ENCODE data around the gene MKLN1. TPM values are rescaled to one million over a fixed set of nuclear protein-coding genes. Genes with fewer than 3 reads are reported as not detected.
"Not testable (repeated sequence)": the region's sequence is repeated elsewhere in the genome, so short reads cannot be mapped to it uniquely, and the experiment has no call there.

The MKLN1 gene
- total RNA-seq (2014; rRNA removed; shearing (Covaris generic)) = 19.0 and 30.0 TPM in 2 replicates
- polyA plus RNA-seq (2015; cell fraction: cytosol; rRNA removed) = 19.0 and 21.0 TPM in 2 replicates
- polyA plus RNA-seq (2015; cell fraction: nucleus; rRNA removed) = 40.8 and 44.4 TPM in 2 replicates

DNA sequence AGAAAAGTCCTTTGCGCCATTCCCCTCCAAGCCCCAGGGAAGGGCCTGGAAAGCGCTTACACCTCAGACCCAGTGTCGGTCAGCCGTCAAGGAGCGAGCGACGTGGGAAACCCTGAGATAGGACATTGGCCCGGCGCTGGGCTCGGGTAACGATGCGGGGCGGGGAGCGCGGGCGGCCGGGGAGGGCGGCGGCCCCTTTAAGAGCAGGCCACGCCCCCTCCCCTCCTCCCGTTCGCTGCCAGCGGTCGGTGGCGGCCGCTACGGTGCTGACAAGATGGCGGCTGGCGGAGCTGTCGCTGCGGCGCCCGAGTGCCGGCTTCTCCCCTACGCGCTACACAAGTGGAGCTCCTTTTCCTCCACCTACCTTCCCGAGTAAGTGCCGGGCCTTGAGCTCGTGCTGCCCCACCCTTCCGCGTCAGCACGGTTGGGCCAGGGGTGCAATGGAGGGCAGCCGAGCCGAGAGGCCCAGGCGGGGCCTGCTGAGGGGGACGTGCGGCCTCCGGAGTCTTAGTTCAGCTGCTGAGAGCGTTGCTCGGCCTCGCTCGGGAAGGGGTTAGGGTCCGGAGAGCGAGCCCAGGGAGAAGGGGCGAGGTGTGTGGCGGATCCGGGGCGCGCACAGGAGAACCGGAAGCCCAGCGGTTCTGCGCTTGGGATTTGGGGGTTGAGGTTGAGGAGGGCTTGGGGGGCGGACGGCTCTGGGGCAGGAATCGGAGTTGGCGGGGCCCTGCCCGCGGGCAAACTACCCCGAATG lies at the start of gene MKLN1:
TSS of gene MKLN1 (plus strand) at position 251 of the 751 bp plus-strand sequence. CDS start at position 275, 24 bp downstream.
- peak; percentile 82 for DNase-seq (ENCODE audit: low read depth)

DNA sequence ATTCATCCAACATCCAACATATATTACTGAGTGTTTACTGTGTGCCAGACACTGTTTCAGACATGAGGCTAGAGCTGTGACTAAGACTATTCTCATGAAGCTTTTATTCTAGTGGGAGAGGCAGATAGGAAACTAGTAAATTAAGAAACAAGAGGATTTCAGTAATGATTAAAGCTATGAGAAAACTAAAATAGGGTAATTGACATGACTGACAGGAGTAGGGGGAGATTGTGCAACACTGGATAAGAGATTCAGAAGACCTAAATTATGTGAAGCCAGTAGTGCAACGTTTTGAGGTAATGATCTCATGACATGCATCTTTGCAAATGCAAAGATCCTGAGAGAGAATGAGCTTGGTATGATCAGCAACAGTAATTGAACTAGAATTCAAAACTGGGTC lies 48.6 kb upstream of the MKLN1 start:
- no peak for DNase-seq (ENCODE audit: low read depth)

DNA sequence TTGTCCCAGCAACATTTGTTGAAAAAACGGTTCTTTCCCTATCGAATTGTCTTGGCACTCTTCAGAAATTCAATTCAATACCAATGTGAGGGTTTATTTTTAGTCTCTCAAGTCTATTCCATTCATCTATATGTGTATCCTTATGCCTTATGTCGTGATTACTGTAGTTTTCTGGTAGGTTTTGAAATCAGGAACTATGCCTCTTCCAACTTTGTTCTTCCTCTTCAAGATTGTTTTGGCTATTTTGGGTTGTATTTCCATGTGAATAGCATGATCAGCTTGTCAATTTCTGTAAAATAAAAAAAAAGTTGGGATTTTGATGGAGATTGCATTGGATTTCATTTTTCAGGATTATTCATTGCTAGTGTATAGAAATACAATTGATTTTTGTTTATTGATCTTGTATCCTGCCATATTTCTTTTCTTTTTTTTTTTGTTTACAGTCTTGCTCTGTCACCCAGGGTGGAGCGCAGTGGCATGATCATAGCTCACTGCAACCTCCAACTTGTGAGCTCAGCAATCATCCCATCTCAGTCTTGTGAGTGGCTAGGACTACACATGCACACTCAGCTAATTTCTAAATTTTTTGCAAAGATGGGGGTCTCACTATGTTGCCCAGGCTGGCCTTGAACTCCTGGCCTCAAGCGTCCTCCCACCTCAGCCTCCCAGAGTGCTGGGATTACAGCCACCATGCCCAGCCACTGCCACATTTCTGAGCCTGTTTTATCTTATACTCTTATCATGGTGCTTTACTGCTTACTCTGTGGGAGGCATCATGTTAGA lies 46.2 kb upstream of the MKLN1 start:
- no peak for DNase-seq (ENCODE audit: low read depth)

DNA sequence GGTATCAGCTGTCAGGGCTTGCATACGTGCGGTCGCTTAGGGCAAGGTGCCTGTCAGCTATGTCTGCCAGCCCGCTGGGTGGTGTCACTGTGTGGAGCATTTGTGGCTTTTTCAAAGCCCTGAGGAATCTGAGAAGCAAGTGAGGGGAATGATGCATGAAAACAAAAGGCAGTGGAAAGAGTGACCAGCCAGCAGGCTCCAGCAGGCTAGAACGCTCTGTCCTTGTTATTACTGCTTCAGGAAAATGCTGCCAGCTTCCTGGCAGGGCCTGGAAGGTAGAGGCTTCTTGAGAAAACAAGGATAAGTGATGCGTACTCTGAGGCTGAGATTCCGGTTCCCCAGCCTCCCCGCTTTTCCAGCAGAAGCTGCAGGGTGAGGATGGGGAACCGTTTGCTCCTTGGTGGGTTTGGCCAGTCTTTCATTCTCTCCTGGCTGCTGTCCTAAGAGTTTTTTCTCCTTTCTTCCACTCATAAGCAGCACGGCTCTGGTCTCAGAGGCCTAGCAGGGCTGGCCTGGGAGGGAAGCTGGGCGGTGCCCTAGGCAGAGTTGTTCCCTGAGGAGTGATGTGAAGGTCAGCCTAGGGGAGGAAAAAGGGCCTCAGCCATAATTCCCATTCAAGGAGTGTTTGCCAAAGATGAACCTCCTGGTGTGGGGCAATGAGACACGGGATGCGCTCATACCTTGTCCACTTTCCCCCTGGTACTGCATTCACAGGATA lies 42.8 kb upstream of the MKLN1 start:
- DNase-seq (ENCODE audit: low read depth) = no peak

DNA sequence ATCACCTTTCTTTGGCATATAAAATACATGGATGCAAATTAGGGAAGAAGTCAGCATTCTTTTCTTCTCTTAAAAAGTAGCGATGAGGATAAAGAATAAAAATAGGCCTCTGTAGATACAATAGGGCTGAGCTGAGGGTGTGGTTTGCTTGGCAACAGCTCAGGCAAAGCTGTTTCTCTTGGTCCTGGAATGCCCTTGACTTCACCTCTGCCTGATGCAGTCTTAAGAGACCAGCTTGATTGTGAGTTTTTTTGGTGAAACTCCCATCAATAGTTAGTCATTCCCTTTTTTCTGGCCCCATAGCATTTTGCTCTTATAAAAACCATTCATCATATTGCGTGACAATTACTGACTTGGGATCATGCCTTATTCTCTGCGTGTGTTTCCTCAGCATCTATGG lies 42.1 kb upstream of the MKLN1 start:
- DNase-seq (ENCODE audit: low read depth) = no peak

DNA sequence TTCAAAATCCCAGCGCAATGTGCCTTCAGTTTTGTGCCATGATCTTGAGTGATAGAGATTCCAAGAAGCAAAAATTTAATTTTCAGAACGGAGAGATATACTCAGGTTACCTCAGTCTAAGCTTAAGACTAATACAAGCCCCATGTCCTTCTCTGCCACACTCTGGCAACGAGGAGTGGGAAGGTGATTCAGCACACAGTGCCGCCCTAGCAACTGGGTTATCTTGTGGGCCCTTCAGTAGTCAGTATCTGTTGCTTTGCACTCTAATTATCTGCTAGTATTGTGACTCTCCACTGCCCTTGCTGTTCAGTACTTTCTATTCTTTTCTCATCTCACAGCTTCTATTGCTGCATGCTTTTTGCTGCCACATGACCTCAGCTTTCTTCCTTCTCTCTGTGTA lies 39.2 kb upstream of the MKLN1 start:
- DNase-seq (ENCODE audit: low read depth) = no peak

DNA sequence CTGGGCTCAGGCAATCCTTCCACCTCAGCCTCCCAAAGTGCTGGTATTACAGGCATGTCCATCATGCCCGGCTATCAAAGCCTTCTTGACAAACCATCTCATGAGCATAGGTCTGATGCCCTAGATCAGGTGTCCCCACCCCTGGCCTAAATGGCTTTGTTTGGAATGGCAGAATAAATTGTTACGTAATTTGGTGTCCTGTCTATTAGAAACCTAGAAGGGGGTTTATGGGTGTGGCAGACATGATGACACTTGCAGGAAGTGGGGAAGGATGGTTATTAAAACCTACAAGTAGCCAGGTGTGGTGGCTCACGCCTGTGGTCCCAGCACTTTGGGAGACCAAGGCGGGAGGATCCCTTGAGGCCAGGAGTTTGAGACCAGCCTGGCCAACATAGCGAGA lies 38.6 kb upstream of the MKLN1 start:
- DNase-seq (ENCODE audit: low read depth) = no peak

DNA sequence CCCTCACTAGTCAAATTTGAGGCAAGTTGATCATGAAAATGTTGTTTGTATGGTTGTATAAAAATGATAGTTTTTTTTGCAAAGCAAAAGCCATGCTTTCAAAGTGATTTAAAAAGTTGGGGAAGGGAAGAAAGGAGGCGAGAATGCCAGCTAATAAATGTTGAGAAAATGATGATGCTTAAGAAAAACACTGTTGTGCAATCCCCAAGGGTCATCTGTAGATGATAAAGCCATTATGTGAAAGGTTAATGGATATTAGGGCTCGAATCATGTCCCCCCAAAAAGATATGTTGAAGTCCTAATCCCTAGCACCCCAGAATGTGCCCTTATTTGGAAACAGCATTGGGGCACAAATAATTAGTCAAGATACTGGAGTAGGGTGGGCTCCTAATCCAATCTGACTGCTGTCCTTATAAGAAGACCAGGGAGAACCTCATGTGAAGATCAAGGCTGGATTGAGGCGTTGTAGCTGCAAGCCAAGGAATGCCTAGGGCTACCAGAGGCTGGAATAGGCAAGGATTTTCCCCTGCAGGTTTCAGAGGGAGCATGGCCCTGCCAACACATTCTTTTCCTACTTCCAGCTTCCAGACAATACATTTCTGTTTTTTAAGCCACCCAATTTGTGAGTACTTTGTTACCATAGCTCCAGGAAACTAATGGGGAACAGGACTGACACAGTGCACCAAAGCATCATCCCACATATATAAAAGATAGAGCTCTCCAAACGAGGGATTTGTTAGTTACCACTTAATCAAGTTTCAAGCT lies 35.4 kb upstream of the MKLN1 start:
- no peak for DNase-seq (ENCODE audit: low read depth)

DNA sequence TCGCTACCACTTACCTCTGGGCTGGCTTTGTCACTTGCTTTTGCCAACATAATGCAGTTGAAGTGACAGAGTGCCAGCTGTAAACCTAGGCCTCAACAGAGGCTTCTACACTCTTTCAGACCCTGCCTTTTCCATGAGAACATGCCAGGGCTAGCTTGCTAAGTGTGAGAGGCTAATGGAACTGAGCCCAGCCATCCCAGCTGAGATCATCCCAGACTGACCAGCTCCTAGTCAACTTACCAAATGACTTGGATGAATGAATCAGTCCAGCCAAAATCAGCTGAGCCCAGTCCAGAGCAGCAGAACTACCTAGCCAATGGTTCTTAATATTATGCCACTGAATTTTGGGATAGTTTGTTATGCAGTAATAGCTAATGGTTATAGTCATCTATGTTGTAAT lies 34.7 kb upstream of the MKLN1 start:
- DNase-seq (ENCODE audit: low read depth) = peak; percentile 6

DNA sequence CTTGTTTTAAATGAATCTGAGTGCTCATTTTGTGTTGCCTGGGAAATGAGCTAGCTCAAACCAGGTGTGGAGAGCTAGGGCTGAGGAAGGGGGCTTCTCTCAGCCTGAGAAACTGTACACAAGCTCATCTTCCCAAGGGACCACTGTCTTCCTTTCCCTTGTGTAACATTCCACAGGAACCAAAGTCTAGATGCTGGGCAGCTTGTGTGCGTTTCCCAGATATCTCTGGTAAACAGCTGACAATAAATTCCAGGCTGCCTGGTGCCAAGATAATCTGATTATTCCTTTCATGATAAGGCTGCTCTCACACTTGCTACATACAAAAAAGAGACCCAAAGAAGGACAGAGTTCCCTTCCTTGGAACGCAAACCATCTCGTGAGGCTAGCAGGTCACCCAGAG lies 33.1 kb upstream of the MKLN1 start:
- no peak for DNase-seq (ENCODE audit: low read depth)

DNA sequence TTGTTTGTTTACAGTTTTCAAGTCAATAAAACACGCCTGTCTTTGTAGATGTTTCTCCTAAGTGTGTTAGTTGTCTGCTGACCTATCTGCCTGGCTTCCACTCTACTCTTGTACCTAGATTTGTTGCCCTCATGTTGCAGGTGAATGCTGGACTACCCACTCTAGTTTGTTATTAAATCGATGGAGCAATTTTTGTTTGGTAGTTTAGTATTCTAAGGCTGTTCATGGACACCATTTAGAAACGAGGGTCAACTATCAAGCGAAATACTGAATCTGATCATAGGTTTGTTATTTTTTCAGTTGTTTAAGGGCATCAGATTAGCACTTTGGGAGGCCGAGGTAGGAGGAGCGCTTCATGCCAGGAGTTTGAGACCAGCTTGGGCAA lies 29.1 kb upstream of the MKLN1 start:
- DNase-seq (ENCODE audit: low read depth) = no peak

DNA sequence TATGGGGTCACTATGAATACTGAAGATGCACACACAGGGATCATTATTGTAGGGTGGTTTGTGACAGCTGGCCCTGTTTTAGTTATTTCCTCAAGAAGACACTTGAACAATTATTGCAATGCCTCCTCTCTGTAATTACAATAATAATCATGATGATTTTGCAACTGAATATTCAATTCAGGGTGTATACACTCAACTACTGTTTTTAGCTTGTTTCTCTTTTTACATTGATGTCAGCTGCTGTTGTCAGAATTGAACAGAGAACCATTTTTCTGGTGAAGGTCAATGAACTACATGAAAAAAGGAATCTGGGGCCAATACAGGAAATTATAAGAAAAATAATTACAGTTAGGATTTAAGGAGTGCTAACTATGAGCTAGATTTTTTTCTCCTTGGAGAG lies 28.6 kb upstream of the MKLN1 start:
- DNase-seq (ENCODE audit: low read depth) = no peak

DNA sequence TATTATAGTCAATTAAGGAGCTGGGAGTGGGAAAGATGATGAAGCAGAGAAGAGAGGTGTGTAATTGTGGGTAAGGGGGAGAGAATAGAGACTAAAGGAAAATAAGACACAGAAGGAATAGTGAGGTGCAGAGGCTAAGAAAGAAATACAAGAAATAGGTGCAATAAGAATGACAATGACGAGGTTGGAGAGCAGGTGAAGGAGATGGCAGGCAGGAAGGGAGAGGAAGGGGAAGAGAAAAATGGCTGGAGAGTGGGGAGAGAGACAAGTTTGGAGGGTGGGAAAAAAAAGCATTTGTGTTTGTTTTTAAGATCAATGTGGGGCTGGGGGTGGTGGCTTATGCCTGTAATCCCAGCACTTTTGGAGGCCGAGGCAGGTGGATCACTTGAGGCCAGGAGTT lies 27.6 kb upstream of the MKLN1 start:
- no peak for DNase-seq (ENCODE audit: low read depth)

DNA sequence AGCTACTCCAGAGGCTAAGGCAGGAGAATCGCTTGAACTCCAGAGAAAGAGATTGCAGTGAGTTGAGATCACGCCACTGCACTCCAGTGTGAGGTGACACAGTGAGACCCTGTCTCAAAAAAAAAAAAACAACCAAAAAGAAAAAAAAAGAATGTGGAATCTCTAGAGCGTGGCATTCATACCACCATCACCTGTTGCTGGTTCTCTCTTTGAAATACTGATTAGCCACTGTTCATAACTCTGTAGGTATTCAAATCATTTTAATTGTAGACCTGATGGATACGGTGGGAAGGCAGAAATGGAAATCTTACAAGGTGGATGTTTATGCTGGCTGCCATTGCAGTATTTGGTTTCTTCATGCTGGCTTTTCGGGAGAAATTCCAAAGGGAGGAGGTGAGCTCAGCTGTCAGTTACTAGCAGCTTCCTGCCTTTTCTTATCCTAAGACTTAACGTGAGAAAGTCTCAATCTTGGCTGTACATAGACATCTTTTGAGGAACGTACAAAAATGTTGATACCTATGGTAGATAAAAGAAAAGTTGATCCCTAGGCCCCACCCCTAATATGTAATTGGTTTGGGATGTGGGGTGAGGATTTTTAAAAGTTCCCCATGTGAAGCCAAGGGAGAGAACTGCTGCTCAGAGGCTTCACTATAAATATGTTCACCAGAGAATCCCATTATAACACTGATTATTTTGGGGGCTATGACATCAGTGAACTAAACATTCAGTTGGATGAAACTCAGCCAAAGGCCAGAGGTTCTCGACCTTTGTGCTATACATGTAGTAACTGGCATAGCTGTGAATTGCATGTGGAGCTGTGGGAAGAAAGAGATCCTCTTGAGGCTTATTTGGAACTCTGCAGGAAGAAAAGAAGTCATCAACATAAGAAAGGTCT lies 26.9 kb upstream of the MKLN1 start:
- no peak for DNase-seq (ENCODE audit: low read depth)

DNA sequence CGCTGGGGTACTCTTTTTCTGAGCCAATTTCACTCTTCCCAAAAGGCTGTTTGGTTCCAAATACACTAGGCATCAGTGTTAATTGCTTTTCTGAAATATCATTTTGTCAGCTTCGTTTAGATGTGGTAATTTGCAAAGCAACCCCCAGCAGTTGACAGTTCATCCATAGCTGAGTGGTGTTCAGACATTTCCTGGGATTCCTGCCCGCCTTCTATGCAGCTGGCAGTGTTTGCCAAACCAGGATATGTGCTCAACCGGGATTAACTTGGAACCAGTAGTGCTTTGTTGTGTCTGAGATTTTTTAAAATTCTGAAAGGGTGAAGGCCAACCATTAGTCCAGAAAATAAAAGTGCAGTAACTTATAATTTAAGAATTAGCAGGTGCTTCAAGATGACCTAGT lies 25.2 kb upstream of the MKLN1 start:
- DNase-seq (ENCODE audit: low read depth) = no peak

DNA sequence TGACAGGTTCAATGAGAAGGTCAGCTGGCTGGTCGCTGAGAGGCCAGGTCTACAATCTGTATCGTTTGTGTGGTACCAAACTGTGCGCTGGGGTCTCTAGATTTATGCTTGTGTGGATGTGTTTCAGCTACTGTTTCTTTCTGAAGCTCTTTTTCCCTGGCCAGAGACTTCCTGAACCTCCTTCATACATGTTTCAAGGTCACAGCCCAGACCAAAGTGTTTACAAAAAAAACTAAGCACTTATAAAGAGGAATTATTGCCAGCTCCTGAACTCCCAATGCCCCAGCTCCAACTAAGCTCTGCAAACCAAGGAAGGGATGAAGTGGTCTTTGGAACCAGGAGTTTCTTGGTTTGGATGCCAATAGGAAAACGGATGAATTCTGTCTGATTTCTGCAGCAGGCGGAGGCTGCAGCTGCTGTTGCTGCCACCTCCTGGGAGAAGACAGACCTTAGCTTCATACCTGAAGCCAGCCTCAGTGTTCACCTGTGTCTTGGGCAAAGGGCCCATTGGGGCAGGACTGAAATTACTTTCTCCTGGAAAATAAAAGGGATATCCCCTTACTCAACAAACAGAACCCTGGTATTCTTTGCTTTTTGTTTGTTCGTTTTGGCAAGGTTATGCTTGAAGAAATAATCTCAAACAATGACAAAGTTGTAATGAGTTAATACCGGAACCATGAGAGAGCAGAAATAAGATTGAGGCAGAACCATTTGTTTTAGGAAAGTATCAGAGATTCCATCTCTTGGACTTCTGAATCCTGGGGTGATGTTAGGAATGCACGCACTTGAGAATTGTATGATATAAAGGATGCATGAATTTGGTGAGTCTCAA lies 24.6 kb upstream of the MKLN1 start:
- DNase-seq (ENCODE audit: low read depth) = peak; percentile 42

DNA sequence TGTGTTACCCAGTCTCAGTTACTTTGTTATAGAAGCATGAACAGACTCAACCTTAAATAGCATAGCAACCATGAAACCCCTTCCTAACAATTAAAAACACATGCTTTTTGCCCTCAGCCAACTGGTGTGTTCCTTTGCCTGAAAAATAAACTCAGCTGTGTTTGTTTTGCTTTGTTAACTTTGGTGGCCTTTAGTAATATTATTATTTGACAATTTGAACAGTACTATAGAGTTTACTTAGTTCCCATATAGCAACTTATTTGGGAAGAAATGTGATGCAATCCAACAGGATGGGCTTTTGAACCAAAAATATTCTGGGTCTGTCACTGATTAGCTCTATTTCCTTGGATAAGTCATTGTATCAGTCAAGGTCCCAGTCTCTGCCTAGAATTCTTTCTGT lies 22.5 kb upstream of the MKLN1 start:
- no peak for DNase-seq (ENCODE audit: low read depth)

DNA sequence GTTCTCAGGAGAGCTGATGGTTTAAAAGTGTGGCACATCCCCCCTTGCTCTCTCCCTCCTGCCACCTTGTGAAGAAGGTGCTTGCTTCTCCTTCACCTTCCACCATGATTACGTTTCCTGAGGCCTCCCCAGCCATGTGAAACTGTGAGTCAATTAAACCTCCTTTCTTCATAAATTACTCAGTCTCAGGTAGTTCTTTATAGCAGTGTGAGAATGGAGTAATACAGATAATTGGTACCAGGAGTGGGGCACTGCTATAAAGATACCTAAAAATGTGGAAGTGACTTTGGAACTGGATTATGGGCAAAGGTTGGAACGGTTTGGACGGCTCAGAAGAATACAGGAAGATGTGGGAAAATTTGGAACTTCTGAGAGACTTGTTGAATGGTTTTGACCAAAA lies 21.6 kb upstream of the MKLN1 start:
- not testable (repeated sequence) for DNase-seq (ENCODE audit: low read depth)

DNA sequence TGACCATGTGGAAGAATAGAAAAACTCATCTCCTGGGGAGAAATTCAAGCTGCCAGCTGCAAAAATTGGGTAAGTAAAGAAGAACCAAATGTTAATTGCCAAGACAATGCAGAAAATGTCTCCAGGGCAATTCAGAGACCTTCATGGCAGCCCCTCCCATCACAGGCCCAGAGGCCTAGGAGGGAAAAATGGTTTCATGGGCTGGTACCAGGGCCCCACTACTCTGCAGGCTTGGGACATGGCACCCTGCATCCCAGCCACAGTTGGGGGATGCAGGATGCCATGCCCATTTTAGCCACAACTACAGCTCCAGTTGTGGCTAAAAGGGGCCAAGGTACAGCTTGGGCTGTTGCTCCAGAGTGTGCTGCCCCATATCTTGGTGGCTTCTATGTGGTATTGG lies 20.9 kb upstream of the MKLN1 start:
- no peak for DNase-seq (ENCODE audit: low read depth)
